Body of pancreas (tissue), 4 donors: ENCODE measurements around the gene SETD1B. TPM values are rescaled to one million over a fixed set of nuclear protein-coding genes. Genes with fewer than 3 reads are reported as not detected.
A peak's percentile ranks its signal among the peaks of the same experiment; 100 is the strongest.
"Not testable (repeated sequence)": the region's sequence is repeated elsewhere in the genome, so short reads cannot be mapped to it uniquely, and the experiment has no call there.

Experiments used
- ATAC-seq: fragments of 150-250 bp; one replicate; pipeline ENCODE4 v1.9.1; 2016
- DNase-seq, 4 donors: peaks; one replicate each; pipeline ENCODE4 v3.0.0-alpha.2; 2019
- H3K27ac ChIP-seq, 4 donors: fragments of 200-600 bp; sonication (generic); 1 replicate in 3 of 4; 2 replicates in 1 of 4; pipeline versions ENCODE4 v1.5.1 to v1.6.1; 2016 to 2019; ENCODE audit warnings: mild to moderate bottlenecking in 1 of 4, mixed read lengths in 1 of 4, moderate library complexity in 1 of 4
- H3K27me3 ChIP-seq, 2 donors: fragments of 200-600 bp; sonication (generic); one replicate each; pipeline ENCODE4 v1.6.0; 2016; ENCODE audit warnings: mild to moderate bottlenecking in 1 of 2
- H3K36me3 ChIP-seq, 2 donors: fragments of 200-600 bp; sonication (generic); replicated peaks in 1 of 2; 2 replicates each; pipeline ENCODE4 v1.5.1; 2016; ENCODE audit warnings: low read depth in 2 of 2; ENCODE audit not compliant: insufficient read depth in 1 of 2
- H3K4me1 ChIP-seq: fragments of 200-600 bp; sonication (generic); one replicate; pipeline ENCODE4 v1.6.0; 2016
- H3K4me3 ChIP-seq, 2 donors: fragments of 200-600 bp; sonication (generic); 1 replicate in 1 of 2; 2 replicates in 1 of 2; pipeline ENCODE4 v1.5.1; 2016 to 2019
- H3K9me3 ChIP-seq, 3 donors: fragments of 200-600 bp; sonication (generic); 1 replicate in 2 of 3; 2 replicates in 1 of 3; pipeline ENCODE4 v1.5.1; 2016
- POLR2A ChIP-seq, 3 donors: fragments of 450-650 bp; IDR thresholded peaks; one replicate each; pipeline ENCODE4 v1.6.1; 2016; ENCODE audit warnings: antibody characterized with exemption in 3 of 3, mild to moderate bottlenecking in 2 of 3
- WGBS, 2 donors: methylation state at CpG; one replicate each; pipeline ENCODE4 v1.1.5; 2017; 5-methylcytosine and 5-hydroxymethylcytosine counted together
- intact Hi-C: fragments of 100-400 bp; cut with DNase I; formaldehyde crosslinking; loops from one replicate; pipeline ENCODE4 v1.15.1; 2023
- total RNA-seq, 2 donors: library from RNA; depleted of rRNA; stranded (reverse); fragments of >200 nt; gene quantifications; one replicate each; pipeline ENCODE4 v1.1.0, GENCODE V29; 2016
- TF ChIP-seq, protein P1 (sequence below), 7 experiments: fragments of 450-650 bp in 4 of 7; fragments of 200-600 bp in 3 of 7; sonication (generic) in 3 of 7; IDR thresholded peaks; one replicate each; pipeline ENCODE4 v1.5.1; 2016 to 2019; ENCODE audit warnings: antibody characterized with exemption in 7 of 7

SETD1B gene
- total RNA-seq, 2 donors from 2014 or later, result 9.1 to 15.8 TPM

DNA sequence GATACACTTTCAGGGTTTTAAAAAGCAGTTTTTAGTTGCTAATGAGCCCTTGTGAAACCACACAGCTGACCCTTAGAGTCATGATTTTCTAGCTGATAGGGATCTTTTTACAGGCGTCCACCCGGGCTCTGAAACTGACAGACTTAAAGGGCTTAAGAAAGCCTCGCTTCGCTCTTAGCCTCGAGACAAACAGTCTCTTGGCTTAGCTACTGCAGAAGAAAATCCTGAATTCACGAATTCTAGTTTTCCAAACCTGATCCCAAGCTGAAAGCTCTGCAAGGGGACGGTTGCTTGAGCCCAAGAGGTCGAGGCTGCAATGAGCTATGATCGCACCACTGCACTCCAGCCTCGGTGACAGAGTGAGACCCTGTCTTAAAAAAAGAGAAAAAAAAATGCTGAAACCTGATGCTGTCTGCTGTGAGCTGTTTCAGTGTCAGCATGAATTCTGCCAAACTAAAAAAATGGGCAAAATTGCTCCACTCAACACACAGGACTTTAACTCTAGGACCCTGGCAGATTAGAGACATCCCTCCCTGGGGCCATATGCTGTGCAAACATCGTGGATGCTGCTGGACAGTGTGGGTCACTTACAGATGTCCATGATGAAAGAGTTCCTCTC, 57.9 kb downstream of the SETD1B start:
- H3K4me3 ChIP-seq, result no peak overlapping the region
- H3K27ac ChIP-seq, result peak overlapping the region in 3 of 4 donors; percentile 2 to 51 (median 38)
- intact Hi-C loops, result no loop called here
- H3K9me3 ChIP-seq, result no peaks in the 10 kb centered on the region
- no peak for ATAC-seq
- no peak for TF ChIP-seq POLR2A (IDR thresholded peaks at IDR 0.05)
- TF ChIP-seq, protein P1, sequence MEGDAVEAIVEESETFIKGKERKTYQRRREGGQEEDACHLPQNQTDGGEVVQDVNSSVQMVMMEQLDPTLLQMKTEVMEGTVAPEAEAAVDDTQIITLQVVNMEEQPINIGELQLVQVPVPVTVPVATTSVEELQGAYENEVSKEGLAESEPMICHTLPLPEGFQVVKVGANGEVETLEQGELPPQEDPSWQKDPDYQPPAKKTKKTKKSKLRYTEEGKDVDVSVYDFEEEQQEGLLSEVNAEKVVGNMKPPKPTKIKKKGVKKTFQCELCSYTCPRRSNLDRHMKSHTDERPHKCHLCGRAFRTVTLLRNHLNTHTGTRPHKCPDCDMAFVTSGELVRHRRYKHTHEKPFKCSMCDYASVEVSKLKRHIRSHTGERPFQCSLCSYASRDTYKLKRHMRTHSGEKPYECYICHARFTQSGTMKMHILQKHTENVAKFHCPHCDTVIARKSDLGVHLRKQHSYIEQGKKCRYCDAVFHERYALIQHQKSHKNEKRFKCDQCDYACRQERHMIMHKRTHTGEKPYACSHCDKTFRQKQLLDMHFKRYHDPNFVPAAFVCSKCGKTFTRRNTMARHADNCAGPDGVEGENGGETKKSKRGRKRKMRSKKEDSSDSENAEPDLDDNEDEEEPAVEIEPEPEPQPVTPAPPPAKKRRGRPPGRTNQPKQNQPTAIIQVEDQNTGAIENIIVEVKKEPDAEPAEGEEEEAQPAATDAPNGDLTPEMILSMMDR (IDR thresholded peaks at IDR 0.05), result no peak
- 48 to 65% methylated on average over 11 of the region's 11 CpGs for WGBS, 2 donors
- no peaks in the 10 kb centered on the region for H3K27me3 ChIP-seq
- peaks cover 50% of the 10 kb centered on the region for H3K4me1 ChIP-seq
- no peaks in the 10 kb centered on the region for H3K36me3 ChIP-seq
- no peak for DNase-seq

DNA sequence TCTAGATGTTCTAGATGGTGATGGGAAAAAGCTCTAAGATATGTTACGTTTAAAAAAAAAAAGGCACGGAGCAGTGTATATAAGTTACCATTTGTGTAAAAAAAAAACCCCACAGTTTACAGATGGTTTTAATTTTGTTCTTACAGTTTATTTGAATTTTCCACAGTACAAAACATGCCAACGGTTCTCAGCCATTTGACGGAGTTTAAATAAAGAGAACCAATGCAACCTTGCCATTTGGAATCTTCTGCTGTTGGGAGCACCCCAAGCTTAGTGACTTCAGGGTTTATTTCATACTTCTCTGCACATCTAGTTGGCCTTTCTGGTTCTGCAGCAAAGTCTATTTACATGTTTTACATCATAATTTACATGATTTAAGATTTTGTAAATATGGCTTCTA, 62.5 kb downstream of the SETD1B start:
- TF ChIP-seq, protein P1 (IDR thresholded peaks at IDR 0.05), result no peak
- TF ChIP-seq POLR2A (IDR thresholded peaks at IDR 0.05), result no peak
- WGBS, 2 donors, result 75% methylated on average over 4 of the region's 4 CpGs
- ATAC-seq, result no peak
- intact Hi-C loops, result no loop called here
- Histone ChIP-seq H3K36me3 (no peaks in the 10 kb centered on the region), H3K27me3 (no peaks in the 10 kb centered on the region), H3K4me1 (peaks cover 18% of the 10 kb centered on the region), H3K27ac (no peak overlapping the region), H3K9me3 (no peaks in the 10 kb centered on the region), H3K4me3 (no peak overlapping the region)
- no peak for DNase-seq

DNA sequence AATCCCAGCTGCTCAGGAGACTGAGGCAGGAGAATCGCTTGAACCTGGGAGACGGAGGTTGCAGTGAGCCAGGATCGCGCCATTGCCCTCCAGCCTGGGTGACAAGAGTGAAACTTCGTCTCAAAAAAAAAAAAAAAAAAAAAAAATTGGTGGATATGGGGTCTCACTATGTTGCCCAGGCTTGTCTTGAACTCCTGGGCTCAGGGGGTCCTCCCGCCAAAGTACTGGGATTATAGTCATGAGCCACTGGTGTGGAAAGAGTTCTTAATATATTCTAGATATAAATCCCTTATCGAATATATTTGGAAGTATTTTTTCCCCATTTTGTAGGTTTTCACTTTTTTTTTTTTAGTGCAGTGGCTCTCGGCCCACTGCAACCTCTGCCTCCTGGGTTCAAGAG, 65.4 kb downstream of the SETD1B start:
- H3K27ac ChIP-seq, ATAC-seq, H3K4me1 ChIP-seq, H3K36me3 ChIP-seq, H3K27me3 ChIP-seq, H3K4me3 ChIP-seq, DNase-seq, H3K9me3 ChIP-seq, intact Hi-C loops: not testable (repeated sequence)
- 88 to 96% methylated on average over 8 of the region's 8 CpGs for WGBS, 2 donors

DNA sequence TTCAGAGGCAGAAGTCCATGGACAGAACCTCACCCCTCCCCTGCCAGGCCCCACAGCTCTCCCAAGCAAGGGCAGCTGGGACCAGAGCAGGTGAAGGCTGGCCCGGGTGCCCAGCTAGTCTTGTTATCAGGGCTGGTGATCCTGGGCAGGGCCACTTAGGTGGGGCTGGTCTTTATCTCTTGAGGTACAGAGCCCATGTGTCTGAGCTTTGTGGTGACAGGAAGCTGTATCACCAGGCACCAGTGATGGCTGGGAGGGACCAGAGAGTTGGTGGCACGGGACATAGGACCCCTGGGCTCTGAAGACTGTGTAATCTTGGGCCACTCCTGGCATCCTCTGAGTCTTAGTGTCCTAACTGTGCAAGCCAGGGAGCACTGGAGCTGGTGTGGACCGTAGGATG, 67.7 kb downstream of the SETD1B start:
- H3K4me3 ChIP-seq, result no peak overlapping the region
- H3K36me3 ChIP-seq, result no peaks in the 10 kb centered on the region
- H3K9me3 ChIP-seq, result no peaks in the 10 kb centered on the region
- TF ChIP-seq POLR2A (IDR thresholded peaks at IDR 0.05), result no peak
- TF ChIP-seq, protein P1 (IDR thresholded peaks at IDR 0.05), result no peak
- intact Hi-C loops, result no loop called here
- no peak overlapping the region for H3K27ac ChIP-seq
- H3K27me3 ChIP-seq, result no peaks in the 10 kb centered on the region
- 71 to 74% methylated on average over 2 to 3 of the region's 3 CpGs for WGBS, 2 donors
- DNase-seq (no peak), ATAC-seq (no peak)
- H3K4me1 ChIP-seq, result no peaks in the 10 kb centered on the region

DNA sequence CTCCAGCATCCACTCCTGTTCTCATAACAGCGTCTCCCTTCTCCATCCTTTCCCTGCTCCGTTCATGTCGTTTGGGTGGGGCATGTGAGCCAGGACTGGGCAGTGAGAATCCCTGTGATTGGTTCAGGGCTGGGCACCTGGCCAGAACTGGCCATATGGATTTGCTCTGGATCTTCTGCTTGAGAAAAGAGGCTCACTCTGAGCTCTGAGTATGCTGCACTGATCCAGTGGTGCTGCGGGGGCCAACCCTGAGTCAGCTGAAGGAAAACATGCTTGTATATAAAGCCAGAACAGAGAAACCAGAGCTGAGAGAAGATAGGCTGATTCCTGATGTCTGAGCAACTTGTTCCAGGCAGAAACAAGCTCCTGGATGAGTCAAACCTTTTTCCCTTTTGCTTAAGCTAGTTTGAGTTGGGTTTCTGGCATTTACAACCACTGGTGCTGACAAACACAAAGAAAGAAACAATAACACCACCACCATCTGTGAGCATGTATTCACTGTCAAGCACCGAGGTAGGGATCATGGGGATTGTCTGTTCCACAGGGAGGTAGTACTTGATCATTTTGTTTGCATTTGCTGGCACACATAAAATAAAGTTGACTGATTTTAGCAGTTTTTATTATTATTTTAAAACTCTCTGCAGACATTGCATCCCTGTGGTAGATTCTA, 68.9 kb downstream of the SETD1B start:
- ATAC-seq, result peak; percentile 50
- Histone ChIP-seq H3K4me3 (no peak overlapping the region), H3K36me3 (no peaks in the 10 kb centered on the region), H3K4me1 (no peaks in the 10 kb centered on the region), H3K27ac (no peak overlapping the region), H3K9me3 (no peaks in the 10 kb centered on the region), H3K27me3 (no peaks in the 10 kb centered on the region)
- peak in 3 of 4 donors; percentile 27 to 44 (median 33) for DNase-seq
- WGBS, 2 donors, result 54 to 64% methylated on average over 5 of the region's 5 CpGs
- no peak for TF ChIP-seq POLR2A (IDR thresholded peaks at IDR 0.05)
- TF ChIP-seq, protein P1 (IDR thresholded peaks at IDR 0.05), result no peak
- intact Hi-C loops, result no loop called here
